K562 (cell line): ENCODE results near the gene PRRC2C. TPM values are rescaled to one million over a fixed set of nuclear protein-coding genes. Genes with fewer than 3 reads are reported as not detected.

Experiments
- BRF2 ChIP-seq: IDR thresholded peaks from 3 replicates; pipeline ENCODE4 v1.6.1; 2011; ENCODE audit warnings: borderline replicate concordance, mild to moderate bottlenecking; ENCODE audit not compliant: insufficient read length, insufficient read depth
- E2F3 ChIP-seq: fragments of 250-450 bp; sonication (Bioruptor Pico); IDR thresholded peaks from 2 replicates; pipeline ENCODE4 v1.4.0; 2020; ENCODE audit warnings: mild to moderate bottlenecking
- FOSL1 ChIP-seq: fragments of 200-800 bp; sonication (Bioruptor generic); conservative IDR thresholded peaks from 2 replicates; pipeline ENCODE4 v1.6.1; 2016; ENCODE audit warnings: missing genetic modification characterization, missing compliant biosample characterization
- FOXP1 ChIP-seq: sonication (generic); formaldehyde crosslinking; IDR thresholded peaks from 2 replicates; pipeline ENCODE4 v1.8.0; 2022; ENCODE audit warnings: mild to moderate bottlenecking, missing genetic modification reagents
- HBP1 ChIP-seq: fragments of 450-650 bp; formaldehyde crosslinking; IDR thresholded peaks from 2 replicates; pipeline ENCODE4 v1.4.0; 2022; ENCODE audit warnings: missing genetic modification characterization
- JUND ChIP-seq, 2 experiments: IDR thresholded peaks; 2 replicates in 1 of 2; 3 replicates in 1 of 2; pipeline ENCODE4 v1.6.1; 2011; ENCODE audit warnings: borderline replicate concordance in 2 of 2, low read depth in 2 of 2, low read length in 2 of 2, improper control_type of control experiment in 1 of 2, missing biosample characterization in 1 of 2, missing genetic modification characterization in 1 of 2, missing genetic modification reagents in 1 of 2
- MED1 ChIP-seq: sonication (generic); formaldehyde crosslinking; IDR thresholded peaks from 2 replicates; pipeline ENCODE4 v1.8.1; 2023; ENCODE audit warnings: missing genetic modification reagents, borderline replicate concordance
- PTTG1 ChIP-seq: fragments of 450-650 bp; IDR thresholded peaks from 2 replicates; pipeline ENCODE4 v1.6.1; 2016; ENCODE audit warnings: low read depth, mild to moderate bottlenecking, missing genetic modification characterization, missing compliant biosample characterization
- THRA ChIP-seq: fragments of 450-650 bp; IDR thresholded peaks from 2 replicates; pipeline ENCODE4 v1.6.1; 2017; ENCODE audit warnings: mild to moderate bottlenecking, moderate library complexity
- ZEB2 ChIP-seq: fragments of 450-650 bp; IDR thresholded peaks from 2 replicates; pipeline ENCODE4 v1.6.1; 2016
- ZNF41 ChIP-seq: fragments of 250-450 bp; sonication (Bioruptor Pico); conservative IDR thresholded peaks from 2 replicates; pipeline ENCODE4 v1.4.0; 2020; ENCODE audit warnings: mild to moderate bottlenecking
- ZNF764 ChIP-seq: fragments of 250-450 bp; sonication (Bioruptor Pico); IDR thresholded peaks from 2 replicates; pipeline ENCODE4 v1.4.0; 2020; ENCODE audit warnings: low read depth, mild to moderate bottlenecking, moderate library complexity
- ZNF79 ChIP-seq: fragments of 250-450 bp; sonication (Bioruptor Pico); IDR thresholded peaks from 2 replicates; pipeline ENCODE4 v1.4.0; 2020; ENCODE audit warnings: low read depth, mild to moderate bottlenecking, moderate library complexity
- polyA plus RNA-seq, 8 experiments: library from polyadenylated mRNA; depleted of rRNA in 4 of 8; stranded (reverse) in 5 of 8; unstranded in 3 of 8; fragments of >200 nt; fragmentation: Nextera tagmentation in 2 of 8; fragmentation: Illumina TruSeq in 1 of 8; extraction: Ambion mirVana in 2 of 8; extraction: Trizol in 1 of 8; gene quantifications; 2 replicates each; pipeline versions ENCODE4 v1.2.1 to v1.2.3, GENCODE V29; 2011 to 2014; ENCODE audit warnings: inconsistent platforms in 1 of 8, missing spikeins in 1 of 8
- total RNA-seq, 7 experiments: library from RNA; depleted of rRNA in 6 of 7; stranded (reverse); fragments of >200 nt in 6 of 7; fragmentation: Illumina TruSeq in 2 of 7; extraction: Trizol in 2 of 7; gene quantifications; 2 replicates each; pipeline versions ENCODE4 v1.2.1 to v1.2.3, GENCODE V29; 2011 to 2021; ENCODE audit warnings: low replicate concordance in 1 of 7

The PRRC2C gene
- total and polyA plus RNA-seq, 9 of the 15 experiments (the other 6 are each of a cell fraction or from before 2014, with no cell fraction given), result 61.9 to 237 (median 105) TPM

GRCh38 chr1:171590022-171590421 lies 104.7 kb downstream of the PRRC2C start (continued):
- no peak for TF ChIP-seq BRF2
- TF ChIP-seq ZNF79, result no peak
- no peak for TF ChIP-seq E2F3 (CRISPR knock-in tag)
- TF ChIP-seq ZNF764 (CRISPR knock-in tag), result no peak
- no peak for TF ChIP-seq ZNF41 (CRISPR knock-in tag)
- no peak for TF ChIP-seq ZEB2
- no peak for TF ChIP-seq FOXP1 (CRISPR knock-in tag)
- TF ChIP-seq MED1, result no peak
- TF ChIP-seq PTTG1 (tag), result no peak
- no peak for TF ChIP-seq HBP1
- peak; percentile 31; the same call in 1 of the 2 replicates for TF ChIP-seq FOSL1 (tag)
- TF ChIP-seq JUND (IDR thresholded peaks at IDR 0.05; ENCODE audit: borderline replicate concordance, low read depth, low read length), result no peak
- peak; percentile 30; the same call in 1 of the 3 replicates for TF ChIP-seq JUND (tag; IDR thresholded peaks at IDR 0.05; ENCODE audit: borderline replicate concordance, low read depth, low read length)
- no peak for TF ChIP-seq THRA
- TF ChIP-seq, all 486 proteins: peak for 3
